Mesenteric fat pad (tissue), 1 donor: ENCODE data around the gene BTF3L4. TPM values are rescaled to one million over a fixed set of nuclear protein-coding genes. Genes with fewer than 3 reads are reported as not detected.
A peak's percentile ranks its signal among the peaks of the same experiment; 100 is the strongest.
"Not testable (repeated sequence)": the region's sequence is repeated elsewhere in the genome, so short reads cannot be mapped to it uniquely, and the experiment has no call there.

Experiments
- DNase-seq: peaks from one replicate; pipeline ENCODE4 v3.0.0-alpha.2; 2020; ENCODE audit warnings: low spot score
- total RNA-seq: library from RNA; stranded (reverse); fragmentation: NEBNext Ultra II Directional; extraction: Animal tissue kit (Norgen Biotek cat#: 25700); gene quantifications from one replicate; pipeline ENCODE4 v1.2.1, GENCODE V29; 2021
- donor health status: DM: yes; HTN: yes; CAD: no.

The BTF3L4 gene
- total RNA-seq, 1 donor from 2014 or later: 42.1 TPM

- peak; percentile 90 for DNase-seq
Measured at GRCh38 chr1:52055066-52055865, 829 bp upstream of the BTF3L4 start, which contains the start of gene TXNDC12. TSS of gene TXNDC12 (minus strand) at chr1:52055191. CDS start at chr1:52055096, 95 bp downstream.

- DNase-seq: no peak
Measured at GRCh38 chr1:52055866-52056162, 281 bp upstream of the BTF3L4 start.

- DNase-seq: no peak
Measured at GRCh38 chr1:52056937-52057231, 789 bp downstream of the BTF3L4 start.

- no peak for DNase-seq
Measured at GRCh38 chr1:52057255-52057654, 1.2 kb downstream of the BTF3L4 start.

GRCh38 chr1:52057876-52058415, 1.9 kb downstream of the BTF3L4 start:
- no peak for DNase-seq

GRCh38 chr1:52059321-52059720, 3.2 kb downstream of the BTF3L4 start:
- no peak for DNase-seq

- DNase-seq: no peak
Measured at GRCh38 chr1:52059888-52060287, 3.8 kb downstream of the BTF3L4 start.

- no peak for DNase-seq
Measured at GRCh38 chr1:52060822-52061221, 4.7 kb downstream of the BTF3L4 start.

- no peak for DNase-seq
Measured at GRCh38 chr1:52063192-52063591, 7.1 kb downstream of the BTF3L4 start.

- DNase-seq: no peak
Measured at GRCh38 chr1:52070704-52071103, 14.6 kb downstream of the BTF3L4 start.

- no peak for DNase-seq
Measured at GRCh38 chr1:52072291-52072690, 16.2 kb downstream of the BTF3L4 start.

- not testable (repeated sequence) for DNase-seq
Measured at GRCh38 chr1:52077277-52077676, 21.2 kb downstream of the BTF3L4 start.

- DNase-seq: no peak
Measured at GRCh38 chr1:52080014-52080415, 23.9 kb downstream of the BTF3L4 start.

GRCh38 chr1:52087892-52088291, 31.8 kb downstream of the BTF3L4 start:
- DNase-seq: not testable (repeated sequence)

GRCh38 chr1:52094300-52094699, 38.2 kb downstream of the BTF3L4 start:
- not testable (repeated sequence) for DNase-seq

- no peak for DNase-seq
Measured at GRCh38 chr1:52096216-52096615, 40.1 kb downstream of the BTF3L4 start.

- DNase-seq: no peak
Measured at GRCh38 chr1:52098139-52098871, 42.2 kb downstream of the BTF3L4 start.

- no peak for DNase-seq
Measured at GRCh38 chr1:52102336-52103013, 46.4 kb downstream of the BTF3L4 start.

GRCh38 chr1:52111492-52111891, 55.4 kb downstream of the BTF3L4 start:
- DNase-seq: no peak

GRCh38 chr1:52112489-52112888, 56.4 kb downstream of the BTF3L4 start:
- DNase-seq: no peak

- no peak for DNase-seq
Measured at GRCh38 chr1:52119301-52120079, 63.4 kb downstream of the BTF3L4 start.
